SK-N-SH treated with all-trans-retinoic acid at 6 μM for 48 hours (cell line): ENCODE results near the gene AHRR.

Source experiments
- ATAC-seq: fragments of 200-7000 bp; cut with Tn5 transposase; 3 replicates; pipeline ENCODE4 v1.9.1; 2020; ENCODE audit warnings: mild to moderate bottlenecking, moderate library complexity
- BACH2 ChIP-seq: fragments of 250-450 bp; sonication (Bioruptor Pico); IDR thresholded peaks from 2 replicates; pipeline ENCODE4 v1.9.0; 2021; ENCODE audit warnings: mild to moderate bottlenecking, borderline replicate concordance
- CSRNP3 ChIP-seq: fragments of 250-450 bp; sonication (Bioruptor Pico); IDR thresholded peaks from 2 replicates; pipeline ENCODE4 v1.5.1; 2021; ENCODE audit warnings: mild to moderate bottlenecking, moderate library complexity
- ESRRG ChIP-seq: fragments of 250-450 bp; sonication (Bioruptor Pico); IDR thresholded peaks from 2 replicates; pipeline ENCODE4 v1.6.1; 2021; ENCODE audit warnings: mild to moderate bottlenecking
- GLIS3 ChIP-seq: fragments of 250-450 bp; sonication (Bioruptor Pico); IDR thresholded peaks from 2 replicates; pipeline ENCODE4 v1.5.0; 2020; ENCODE audit warnings: mild to moderate bottlenecking, moderate library complexity
- ISL1 ChIP-seq: fragments of 250-450 bp; sonication (Bioruptor Pico); IDR thresholded peaks from 2 replicates; pipeline ENCODE4 v2.1.2; 2022; ENCODE audit warnings: mild to moderate bottlenecking, moderate library complexity
- OSR1 ChIP-seq: fragments of 250-450 bp; sonication (Bioruptor Pico); IDR thresholded peaks from 2 replicates; pipeline ENCODE4 v1.8.0; 2022; ENCODE audit warnings: moderate library complexity, mild to moderate bottlenecking, inconsistent platforms
- PATZ1 ChIP-seq: fragments of 250-450 bp; sonication (Bioruptor Pico); IDR thresholded peaks from 2 replicates; pipeline ENCODE4 v1.8.0; 2020; ENCODE audit warnings: mild to moderate bottlenecking, moderate library complexity, borderline replicate concordance
- POU6F1 ChIP-seq: fragments of 250-450 bp; sonication (Bioruptor Pico); IDR thresholded peaks from 2 replicates; pipeline ENCODE4 v1.8.0; 2021; ENCODE audit warnings: low read depth, mild to moderate bottlenecking, moderate library complexity, borderline replicate concordance
- PPARA ChIP-seq: fragments of 250-450 bp; sonication (Bioruptor Pico); IDR thresholded peaks from 2 replicates; pipeline ENCODE4 v1.5.0; 2020; ENCODE audit warnings: mild to moderate bottlenecking, borderline replicate concordance
- RARB ChIP-seq: fragments of 250-450 bp; sonication (Bioruptor Pico); IDR thresholded peaks from 2 replicates; pipeline ENCODE4 v1.8.0; 2021; ENCODE audit warnings: mild to moderate bottlenecking, moderate library complexity
- SNAI2 ChIP-seq: fragments of 250-450 bp; sonication (Bioruptor Pico); IDR thresholded peaks from 2 replicates; pipeline ENCODE4 v1.5.0; 2020; ENCODE audit warnings: mild to moderate bottlenecking, moderate library complexity
- TCF4 ChIP-seq: fragments of 250-450 bp; sonication (Bioruptor Pico); IDR thresholded peaks from 2 replicates; pipeline ENCODE4 v1.8.0; 2021; ENCODE audit warnings: mild to moderate bottlenecking, moderate library complexity, borderline replicate concordance
- TSHZ2 ChIP-seq: fragments of 250-450 bp; sonication (Bioruptor Pico); IDR thresholded peaks from 2 replicates; pipeline ENCODE4 v1.5.0; 2020; ENCODE audit warnings: mild to moderate bottlenecking, moderate library complexity
- ZC3H10 ChIP-seq: fragments of 250-450 bp; sonication (Bioruptor Pico); IDR thresholded peaks from 2 replicates; pipeline ENCODE4 v1.5.1; 2021; ENCODE audit warnings: mild to moderate bottlenecking, moderate library complexity
- ZFP3 ChIP-seq: fragments of 250-450 bp; sonication (Bioruptor Pico); IDR thresholded peaks from 2 replicates; pipeline ENCODE4 v1.5.0; 2020; ENCODE audit warnings: mild to moderate bottlenecking, moderate library complexity
- ZFP30 ChIP-seq: fragments of 450-650 bp; formaldehyde crosslinking; IDR thresholded peaks from 2 replicates; pipeline ENCODE4 v1.5.0; 2022; ENCODE audit warnings: mild to moderate bottlenecking, moderate library complexity
- ZNF565 ChIP-seq: fragments of 450-650 bp; formaldehyde crosslinking; conservative IDR thresholded peaks from 2 replicates; pipeline ENCODE4 v1.5.0; 2020; ENCODE audit warnings: low read depth, mild to moderate bottlenecking, moderate library complexity
- ZNF8 ChIP-seq: fragments of 450-650 bp; formaldehyde crosslinking; IDR thresholded peaks from 2 replicates; pipeline ENCODE4 v1.5.0; 2020; ENCODE audit warnings: mild to moderate bottlenecking, moderate library complexity

The AHRR gene

DNA sequence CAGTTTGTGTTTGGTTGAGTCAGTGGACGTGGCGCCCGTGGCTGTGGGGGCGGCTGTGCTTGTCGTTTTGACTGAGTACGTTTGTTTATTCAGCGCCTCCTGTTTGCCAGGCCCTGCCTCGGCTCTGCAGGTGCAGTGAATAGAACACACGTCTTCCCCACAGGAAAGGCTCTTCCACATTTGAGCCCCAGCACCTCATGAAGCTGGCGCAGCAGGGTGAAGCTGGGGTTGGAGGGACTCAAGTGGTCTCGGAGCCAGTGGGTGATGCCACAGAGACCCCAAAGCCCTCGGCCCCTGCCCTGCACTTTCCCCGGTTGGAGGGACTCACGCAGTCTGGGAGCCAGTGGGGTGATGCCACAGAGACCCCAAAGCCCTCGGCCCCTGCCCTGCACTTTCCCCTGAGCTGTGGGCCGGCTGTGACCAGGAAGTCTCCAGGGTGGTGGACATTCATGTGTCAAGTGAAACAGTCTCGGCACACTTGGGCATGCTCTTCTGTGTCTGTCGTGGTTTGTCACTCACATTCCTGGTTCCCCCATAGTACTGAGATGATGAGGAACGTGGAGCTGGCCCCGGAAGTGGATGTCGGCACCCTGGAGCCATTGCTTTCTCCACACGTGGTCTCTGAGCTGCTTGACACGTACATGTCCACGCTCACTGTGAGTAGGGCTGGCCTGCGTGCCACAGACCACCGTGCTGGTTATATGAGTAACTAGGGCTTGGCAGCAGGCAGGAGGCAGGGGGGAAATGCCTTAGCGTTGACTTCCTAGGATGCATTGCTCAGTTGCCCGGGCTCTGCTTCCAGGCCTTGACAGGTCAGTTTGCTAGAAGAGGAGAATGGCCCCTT, 135.1 kb downstream of the AHRR start:
- TF ChIP-seq RARB (CRISPR knock-in tag) (no peak), ZFP3 (no peak), ZNF8 (CRISPR knock-in tag) (no peak)

GRCh38 chr5:457195-457961, 135.9 kb downstream of the AHRR start:
- TF ChIP-seq CSRNP3 (CRISPR knock-in tag) (no peak), OSR1 (CRISPR knock-in tag) (no peak)
- TF ChIP-seq, all 23 proteins: peak for 0
- no peak for ATAC-seq

More for the DNA sequence above, 135.1 kb downstream of the AHRR start:
- no peak for ATAC-seq

DNA sequence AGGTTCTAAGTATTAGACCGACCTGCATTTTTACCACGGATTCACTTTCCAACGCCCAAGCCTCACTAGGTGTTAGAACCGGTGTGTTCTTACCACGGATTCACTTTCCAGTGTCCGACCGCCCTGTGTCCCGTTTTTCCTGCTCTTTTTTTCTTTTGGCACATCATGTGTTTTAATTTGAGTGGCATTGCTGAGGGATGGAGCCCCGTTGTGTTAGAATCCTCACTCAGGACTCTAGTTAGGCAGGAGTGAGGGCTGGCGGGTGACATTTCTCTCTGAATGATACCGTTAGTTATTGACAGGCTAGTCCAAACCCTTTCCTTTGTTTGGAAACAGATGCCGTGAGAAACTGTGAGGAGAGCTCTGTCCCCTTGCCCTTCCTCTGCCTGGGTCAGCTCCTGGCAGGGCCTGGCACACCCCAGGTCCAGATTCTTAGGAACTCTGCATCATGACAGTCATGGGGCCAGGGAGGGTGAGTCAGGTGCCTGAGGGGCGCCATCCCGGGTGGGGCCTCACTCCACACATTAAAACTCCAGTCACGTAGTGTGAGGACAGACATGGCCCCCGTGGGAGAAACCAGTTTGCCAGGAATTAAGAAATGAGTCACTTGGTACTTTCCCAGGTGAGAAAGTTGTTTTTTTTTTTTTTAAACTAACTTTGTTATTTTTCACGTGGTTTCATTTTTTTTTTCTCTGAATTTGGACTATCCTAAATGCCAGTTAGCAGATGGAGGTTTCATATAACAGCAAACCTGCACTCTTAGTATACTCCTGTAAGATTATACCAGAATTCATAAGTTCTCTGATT, 137.2 kb downstream of the AHRR start:
- ATAC-seq: no peak
- TF ChIP-seq RARB (CRISPR knock-in tag) (no peak), PPARA (CRISPR knock-in tag) (no peak), ZFP3 (no peak), POU6F1 (CRISPR knock-in tag) (no peak), PATZ1 (CRISPR knock-in tag) (no peak), ZNF565 (CRISPR knock-in tag) (no peak)

DNA sequence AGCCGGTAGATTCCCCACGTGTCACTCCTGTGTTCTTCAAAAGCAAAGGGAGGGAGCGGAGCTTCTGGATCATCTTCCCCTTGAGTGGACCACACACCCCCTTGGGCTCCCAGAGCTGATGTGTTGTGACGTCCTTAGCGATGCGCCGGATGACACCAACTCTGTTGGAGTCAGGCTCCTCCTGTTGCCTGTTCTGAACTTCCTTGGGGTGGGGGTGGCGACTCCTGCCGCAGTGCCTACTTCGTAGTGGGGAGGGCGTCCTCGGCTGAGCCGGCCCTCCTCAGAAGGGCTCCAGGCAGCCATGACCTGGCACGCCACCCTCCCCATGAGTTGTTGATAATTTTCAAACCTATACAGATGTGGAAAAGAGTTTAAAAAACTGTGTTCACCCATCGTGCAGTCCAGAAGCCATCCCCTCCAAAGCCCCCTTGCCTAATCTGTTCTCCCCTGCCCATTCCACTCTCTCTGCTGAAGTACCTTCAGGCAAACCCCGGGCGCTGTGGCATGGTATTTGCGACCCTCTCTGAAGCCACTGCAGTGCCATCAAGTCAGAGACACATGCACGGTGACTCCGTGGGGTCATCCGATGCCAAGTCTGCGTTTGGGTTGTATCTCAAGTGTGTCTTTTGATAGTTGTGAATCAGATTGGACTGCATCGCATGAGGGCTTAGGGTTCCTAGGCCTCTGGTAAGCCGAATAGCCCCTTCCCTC, 138.2 kb downstream of the AHRR start:
- ATAC-seq: no peak
- TF ChIP-seq OSR1 (CRISPR knock-in tag) (no peak), ZFP30 (CRISPR knock-in tag) (no peak), POU6F1 (CRISPR knock-in tag) (no peak), RARB (CRISPR knock-in tag) (no peak), GLIS3 (no peak), PPARA (CRISPR knock-in tag) (no peak), SNAI2 (no peak), ESRRG (CRISPR knock-in tag) (no peak), BACH2 (CRISPR knock-in tag) (no peak), ISL1 (CRISPR knock-in tag) (no peak), ZC3H10 (no peak), TCF4 (no peak), TSHZ2 (CRISPR knock-in tag) (no peak)
